GM19372 (cell line): ENCODE data around the gene CACNA1C.
"Not testable (repeated sequence)": the region's sequence is repeated elsewhere in the genome, so short reads cannot be mapped to it uniquely, and the experiment has no call there.

ENCODE experiments used
- ATAC-seq: cut with Tn5 transposase; IDR thresholded peaks from one replicate; pipeline ENCODE4 v1.9.1; 2021; ENCODE audit warnings: mild to moderate bottlenecking, low read depth, moderate library complexity; ENCODE audit not compliant: unreplicated experiment

CACNA1C gene

DNA sequence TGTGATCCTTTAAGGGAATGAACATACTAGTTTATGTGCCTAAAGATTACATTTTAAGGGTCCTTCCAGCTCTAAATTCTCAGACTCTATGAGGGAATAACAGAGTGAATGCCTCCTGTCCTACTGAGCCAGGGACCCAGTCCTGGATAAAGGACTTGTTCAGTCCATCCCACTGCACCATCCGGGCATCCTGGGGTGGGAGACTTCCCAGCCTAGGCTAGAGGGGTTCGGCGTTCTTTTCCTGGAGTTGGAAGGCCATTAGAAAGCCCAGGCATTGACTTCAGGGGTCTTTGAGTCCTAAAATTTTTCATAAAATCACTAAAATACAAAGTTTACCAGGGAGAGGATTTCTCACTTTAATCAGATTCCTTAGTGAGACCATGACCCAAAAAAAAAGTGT, 614.1 kb downstream of the CACNA1C start:
- ATAC-seq: no peak

DNA sequence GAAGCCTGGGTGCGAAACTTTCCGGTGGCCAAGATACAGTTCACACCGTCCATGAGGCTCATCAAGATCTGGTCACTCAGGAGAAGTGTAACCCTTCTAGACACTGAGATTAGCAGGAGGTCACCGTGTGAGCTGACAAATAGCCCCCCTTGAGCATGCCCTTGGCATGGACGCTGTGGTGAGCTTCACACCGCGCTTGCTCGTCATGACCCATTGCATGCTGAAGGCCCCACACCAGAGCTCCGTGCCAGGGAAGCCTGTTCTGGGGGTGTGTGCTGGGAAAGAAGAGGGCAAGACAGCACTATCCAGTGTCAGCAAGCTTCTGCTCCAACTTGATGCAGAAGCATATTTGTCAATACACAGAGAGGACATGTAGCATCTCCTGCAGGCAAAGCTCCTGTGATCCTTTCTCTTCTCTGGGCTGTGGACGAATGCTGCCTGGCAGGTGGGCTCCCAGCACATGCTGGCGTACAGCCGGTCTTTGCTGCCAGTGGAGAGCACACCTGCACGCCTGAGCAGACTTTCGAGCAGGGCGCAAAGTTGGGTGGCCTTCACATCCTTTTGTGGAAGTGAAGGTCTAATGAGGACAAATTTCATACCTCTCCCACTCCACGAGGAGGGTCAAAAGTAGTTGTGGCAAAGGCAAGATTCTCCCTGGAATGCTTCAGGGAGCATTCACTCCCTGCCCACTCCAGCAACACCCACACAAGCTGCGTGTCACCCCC, 615.1 kb downstream of the CACNA1C start:
- no peak for ATAC-seq

- ATAC-seq: no peak
Measured at GRCh38 chr12:2668816-2669215, 616.0 kb downstream of the CACNA1C start.

DNA sequence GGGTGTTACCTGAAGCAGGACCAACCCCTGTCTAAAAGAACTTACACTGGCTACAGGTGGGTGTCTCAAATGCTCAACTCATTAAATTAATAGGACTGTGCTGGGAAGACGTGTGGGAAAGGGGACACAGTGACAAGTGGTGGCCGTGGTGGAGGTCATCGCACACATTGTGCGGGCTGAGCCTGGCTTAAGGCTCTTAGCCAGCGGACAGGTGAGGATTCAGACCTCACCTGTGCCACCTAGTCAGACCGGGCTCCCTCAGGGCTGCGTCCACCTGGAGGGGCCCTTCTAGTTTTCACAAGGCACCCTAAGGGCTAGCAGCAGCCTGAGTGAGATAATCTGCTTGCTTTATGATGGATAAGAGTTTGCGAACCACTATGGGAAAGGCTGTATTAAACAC, 616.8 kb downstream of the CACNA1C start:
- ATAC-seq: no peak

GRCh38 chr12:2672863-2673262, 620.1 kb downstream of the CACNA1C start:
- ATAC-seq: no peak

- no peak for ATAC-seq
Measured at GRCh38 chr12:2673966-2674810, 621.4 kb downstream of the CACNA1C start.

DNA sequence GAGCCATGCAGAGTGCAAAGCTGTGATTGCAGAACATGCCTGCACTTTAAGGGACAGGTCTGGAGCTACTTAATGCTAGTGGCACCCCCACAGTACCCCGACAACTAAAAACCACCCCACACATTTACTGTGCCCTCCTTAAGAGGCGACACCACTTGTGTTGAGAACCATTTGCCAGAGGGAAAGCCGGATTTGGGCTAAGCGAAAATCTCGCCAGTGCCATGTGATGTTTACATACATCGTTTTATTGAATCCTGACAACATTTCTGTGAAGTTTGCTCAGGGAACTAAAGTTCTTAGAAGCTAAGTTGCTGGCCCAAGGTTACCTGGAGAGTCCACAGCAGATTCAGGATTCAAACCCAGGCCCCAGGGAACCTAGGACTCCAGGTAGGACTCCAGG, 623.0 kb downstream of the CACNA1C start:
- no peak for ATAC-seq

DNA sequence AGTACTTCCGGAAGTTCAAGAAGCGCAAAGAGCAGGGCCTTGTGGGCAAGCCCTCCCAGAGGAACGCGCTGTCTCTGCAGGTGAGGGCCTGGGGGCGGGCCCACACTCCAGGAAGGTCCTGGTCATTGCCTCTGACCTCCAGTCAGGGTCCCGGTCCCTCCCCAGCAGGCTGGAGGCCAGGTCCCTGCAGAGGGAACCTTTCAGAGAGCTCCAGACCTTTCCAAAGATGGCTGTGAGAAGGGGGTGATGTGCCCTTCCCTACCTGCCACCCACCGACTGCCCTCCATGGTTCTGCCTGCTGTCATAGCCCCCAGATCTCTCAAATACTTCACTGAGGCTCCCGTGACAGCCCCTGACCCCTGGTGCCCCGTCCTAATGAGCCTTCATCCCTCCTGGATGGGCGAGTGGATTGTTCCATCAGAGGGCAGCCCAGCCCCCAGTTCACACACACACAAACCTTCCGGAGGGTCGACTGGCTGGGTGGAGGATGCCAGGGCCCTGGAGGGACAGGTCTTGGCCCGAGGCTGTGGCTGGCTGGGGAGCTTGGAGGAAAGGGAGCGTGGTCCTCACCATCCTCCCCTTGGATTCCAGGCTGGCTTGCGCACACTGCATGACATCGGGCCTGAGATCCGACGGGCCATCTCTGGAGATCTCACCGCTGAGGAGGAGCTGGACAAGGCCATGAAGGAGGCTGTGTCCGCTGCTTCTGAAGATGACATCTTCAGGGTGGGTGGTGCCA, 624.5 kb downstream of the CACNA1C start:
- ATAC-seq: no peak

- ATAC-seq: no peak
Measured at GRCh38 chr12:2678426-2678825, 625.6 kb downstream of the CACNA1C start.

GRCh38 chr12:2679068-2679815, 626.5 kb downstream of the CACNA1C start:
- no peak for ATAC-seq

DNA sequence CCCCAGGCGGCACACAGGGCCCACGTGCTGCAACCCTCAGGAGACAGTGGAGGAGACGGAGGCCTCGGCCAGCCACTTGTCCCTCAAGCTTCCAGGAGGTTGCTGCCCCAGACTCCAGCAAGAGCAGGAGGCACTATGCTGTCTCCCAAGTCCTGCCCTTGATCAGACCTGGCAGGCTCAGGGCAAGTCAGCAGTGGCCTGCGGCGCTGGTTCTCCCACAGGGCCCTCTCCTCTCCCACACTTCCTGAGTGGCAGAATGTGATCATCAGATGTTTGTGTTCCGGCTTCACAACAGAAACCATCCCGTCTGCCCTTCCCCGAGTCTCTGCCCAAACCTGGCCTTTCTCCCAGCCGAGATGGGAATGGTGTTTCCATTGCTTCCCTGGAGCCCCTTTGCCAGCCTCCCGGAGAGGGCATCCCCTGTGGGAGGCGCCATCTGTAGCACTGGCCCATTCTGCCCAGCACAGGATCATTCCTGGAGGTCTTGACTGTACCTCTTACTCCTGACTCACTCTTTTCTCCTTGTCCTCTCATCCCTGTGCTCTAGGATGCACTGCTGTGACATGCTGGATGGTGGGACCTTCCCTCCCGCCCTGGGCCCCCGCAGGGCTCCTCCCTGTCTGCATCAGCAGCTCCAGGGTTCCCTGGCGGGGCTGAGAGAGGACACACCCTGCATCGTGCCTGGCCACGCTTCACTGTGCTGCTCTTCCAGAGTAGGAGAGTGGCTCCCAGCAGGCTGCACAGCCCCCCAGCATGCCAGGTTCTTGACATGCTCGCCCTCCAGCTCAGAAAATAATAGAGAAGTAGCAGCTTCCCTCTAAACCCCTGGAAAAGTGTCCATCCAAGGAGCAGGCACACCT, 627.3 kb downstream of the CACNA1C start:
- ATAC-seq: no peak

- ATAC-seq: no peak
Measured at GRCh38 chr12:2680676-2681039, 627.9 kb downstream of the CACNA1C start.

- no peak for ATAC-seq
Measured at GRCh38 chr12:2681450-2682205, 628.8 kb downstream of the CACNA1C start.

GRCh38 chr12:2682296-2683251, 629.8 kb downstream of the CACNA1C start:
- no peak for ATAC-seq

DNA sequence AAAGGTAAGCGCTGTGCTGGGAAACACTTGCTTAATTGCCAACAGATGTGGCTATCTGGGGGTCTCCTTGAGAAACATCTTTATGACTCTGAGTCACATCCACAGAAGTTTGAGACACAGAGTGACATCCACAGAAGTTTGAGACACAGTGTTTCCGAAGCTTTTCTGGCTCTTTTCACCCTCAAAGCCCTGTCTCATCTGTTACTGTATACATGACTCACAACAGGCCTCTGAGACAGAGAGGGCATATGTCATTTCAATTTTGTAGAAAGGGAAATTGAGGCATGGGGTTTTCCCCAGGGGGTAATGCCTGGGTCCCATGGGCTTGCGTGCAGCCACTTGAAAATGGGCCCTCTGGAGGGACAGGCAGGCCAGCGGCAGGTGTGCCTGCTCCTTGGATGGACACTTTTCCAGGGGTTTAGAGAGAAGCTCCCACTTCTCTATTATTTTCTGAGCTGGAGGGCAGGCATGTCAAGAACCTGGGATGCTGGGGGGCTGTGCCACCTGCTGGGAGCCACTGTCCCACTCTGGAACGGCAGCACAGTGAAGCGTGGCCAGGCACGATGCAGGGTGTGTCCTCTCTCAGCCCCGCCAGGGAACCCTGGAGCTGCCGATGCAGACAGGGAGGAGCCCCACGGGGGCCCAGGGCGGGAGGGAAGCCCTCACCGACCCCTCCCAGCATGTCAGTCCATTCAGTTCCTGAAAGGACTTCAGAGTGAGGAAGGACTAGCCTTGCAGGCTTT, 630.7 kb downstream of the CACNA1C start:
- ATAC-seq: no peak

GRCh38 chr12:2684026-2684325, 631.2 kb downstream of the CACNA1C start:
- ATAC-seq: not testable (repeated sequence)

GRCh38 chr12:2685620-2686279, 633.0 kb downstream of the CACNA1C start:
- ATAC-seq: not testable (repeated sequence)
